ENCODE measurements around the gene MKRN2OS. TPM values are rescaled to one million over a fixed set of nuclear protein-coding genes. Genes with fewer than 3 reads are reported as not detected.

The MKRN2OS gene
- total RNA-seq, 1 experiment from 2014 or later = not detected

DNA sequence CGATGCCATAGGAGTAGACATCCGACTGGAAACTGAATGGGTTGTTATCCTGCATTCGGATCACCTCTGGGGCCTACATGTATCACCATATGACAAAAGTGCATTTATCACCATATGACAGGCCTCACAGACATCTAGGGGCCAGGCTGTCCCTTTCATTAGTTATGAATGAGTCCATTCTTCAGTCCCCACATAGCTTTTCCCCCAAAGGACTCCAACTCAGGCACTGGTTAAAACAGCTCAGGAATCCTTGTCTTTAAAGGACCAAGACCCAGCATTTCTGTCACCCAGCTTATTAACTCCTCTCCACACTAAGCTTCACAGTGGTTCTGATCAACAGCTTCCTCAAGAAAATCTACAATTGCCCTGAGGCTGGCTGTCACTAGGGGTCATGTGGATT, 39.9 kb upstream of the MKRN2OS start:
- RAD21 ChIA-PET (ENCODE audit: low non-redundant PET in 1 of 2, low total read pairs in 2 of 2, uncharacterized antibody in 2 of 2, unreplicated experiment in 2 of 2) = no interaction called here
- H3K9me3 ChIP-seq (ENCODE audit: control insufficient read depth in 1 of 2, insufficient read depth in 1 of 2, low read depth in 1 of 2, low read length in 2 of 2) = no peaks in the 10 kb centered on the region
- H3K79me2 ChIP-seq (ENCODE audit: insufficient read depth, low read length) = peaks cover 3% of the 10 kb centered on the region; the same call in 1 of the 2 replicates
- no peaks in the 10 kb centered on the region for H3K4me1 ChIP-seq (ENCODE audit: control insufficient read depth in 1 of 2, insufficient read depth in 2 of 2, low read length in 2 of 2)
- no peak overlapping the region for H3K4me3 ChIP-seq (replicated peaks in 1 of 2; ENCODE audit: low read depth in 1 of 2, low read length in 2 of 2)
- no peaks in the 10 kb centered on the region; the same call in 1 of the 2 replicates for H4K20me1 ChIP-seq (ENCODE audit: insufficient read depth)
- no peak overlapping the region for H3K27ac ChIP-seq (ENCODE audit: low read depth, low read length)
- POLR2A ChIA-PET = no interaction called here
- TF ChIP-seq SRF (IDR thresholded peaks at IDR 0.05; ENCODE audit: low read depth) = no peak
- TF ChIP-seq EZH2 (IDR thresholded peaks at IDR 0.05) = no peak
- no peak for TF ChIP-seq ZNF274 (IDR thresholded peaks at IDR 0.05; ENCODE audit: low read depth, low read length)
- no peak for TF ChIP-seq CBX3 (IDR thresholded peaks at IDR 0.05; ENCODE audit: low read depth)
- no peak for TF ChIP-seq ZFX (IDR thresholded peaks at IDR 0.05)
- no peaks in the 10 kb centered on the region for H3K27me3 ChIP-seq (ENCODE audit: insufficient read depth, low read length)
- no peak overlapping the region for H2AFZ ChIP-seq (ENCODE audit: low read depth, low read length, poor library complexity, severe bottlenecking)
- no peaks in the 10 kb centered on the region for H3K9me2 ChIP-seq (ENCODE audit: insufficient read depth)
- DNase-seq (ENCODE audit: low read depth, low spot score) = no peak
- CTCF ChIA-PET = no interaction called here
- no peak for ATAC-seq
- no peak overlapping the region for H3K4me2 ChIP-seq (ENCODE audit: low read length)
- H3K36me3 ChIP-seq (ENCODE audit: control insufficient read depth in 1 of 2, insufficient read depth in 2 of 2, low read length in 2 of 2) = peaks cover 47 to 63% of the 10 kb centered on the region in 2 experiments
- intact Hi-C loops (cut with micrococcal nuclease) = no loop called here
- no TSS peak for BruUV-seq (replicated peaks)
- no peak overlapping the region for H3K9ac ChIP-seq (ENCODE audit: low read length)

DNA sequence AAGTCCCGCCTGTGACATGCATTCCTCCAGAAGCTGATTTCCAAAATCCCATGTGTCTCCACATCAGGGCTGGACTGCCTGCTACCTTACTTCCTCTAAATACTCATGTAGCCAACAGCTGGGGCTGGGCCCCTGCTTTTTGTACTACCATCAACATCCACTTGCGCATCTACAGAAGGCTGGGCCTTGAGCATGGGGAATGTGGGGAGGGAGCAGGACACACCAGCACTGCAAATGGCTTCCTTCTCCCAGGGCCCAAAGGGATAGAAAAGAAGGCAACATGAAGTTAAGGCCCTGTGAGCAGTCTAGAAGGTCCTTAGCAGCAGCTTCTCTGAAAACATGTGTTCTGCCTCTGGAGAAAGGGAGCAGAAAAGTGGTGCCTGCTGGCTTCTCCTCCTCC, 38.8 kb upstream of the MKRN2OS start:
- H3K4me3 ChIP-seq (replicated peaks in 1 of 2; ENCODE audit: low read depth in 1 of 2, low read length in 2 of 2) = no peak overlapping the region
- intact Hi-C loops (cut with micrococcal nuclease) = no loop called here
- POLR2A ChIA-PET = no interaction called here
- H3K4me2 ChIP-seq (ENCODE audit: low read length) = no peak overlapping the region
- H3K4me1 ChIP-seq (ENCODE audit: control insufficient read depth in 1 of 2, insufficient read depth in 2 of 2, low read length in 2 of 2) = no peaks in the 10 kb centered on the region
- no peak for ATAC-seq
- no peaks in the 10 kb centered on the region for H3K9me2 ChIP-seq (ENCODE audit: insufficient read depth)
- H3K9me3 ChIP-seq (ENCODE audit: control insufficient read depth in 1 of 2, insufficient read depth in 1 of 2, low read depth in 1 of 2, low read length in 2 of 2) = no peaks in the 10 kb centered on the region
- H3K36me3 ChIP-seq (ENCODE audit: control insufficient read depth in 1 of 2, insufficient read depth in 2 of 2, low read length in 2 of 2) = peaks cover 49 to 73% of the 10 kb centered on the region in 2 experiments
- H2AFZ ChIP-seq (ENCODE audit: low read depth, low read length, poor library complexity, severe bottlenecking) = no peak overlapping the region
- peaks cover 3% of the 10 kb centered on the region; the same call in 1 of the 2 replicates for H3K79me2 ChIP-seq (ENCODE audit: insufficient read depth, low read length)
- CTCF ChIA-PET = no interaction called here
- no peak for TF ChIP-seq SIN3A (IDR thresholded peaks at IDR 0.05; ENCODE audit: low read depth)
- no peak for TF ChIP-seq MAX (IDR thresholded peaks at IDR 0.05)
- no peak for TF ChIP-seq FOSL1 (IDR thresholded peaks at IDR 0.05; ENCODE audit: low read depth)
- no peak for TF ChIP-seq CEBPB (IDR thresholded peaks at IDR 0.05; ENCODE audit: low read depth)
- TF ChIP-seq ELF1 (IDR thresholded peaks at IDR 0.05; ENCODE audit: borderline replicate concordance, low read depth) = no peak
- TF ChIP-seq ZFX (IDR thresholded peaks at IDR 0.05) = no peak
- TF ChIP-seq, protein P1, sequence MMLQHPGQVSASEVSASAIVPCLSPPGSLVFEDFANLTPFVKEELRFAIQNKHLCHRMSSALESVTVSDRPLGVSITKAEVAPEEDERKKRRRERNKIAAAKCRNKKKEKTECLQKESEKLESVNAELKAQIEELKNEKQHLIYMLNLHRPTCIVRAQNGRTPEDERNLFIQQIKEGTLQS (IDR thresholded peaks at IDR 0.05) = no peak
- TF ChIP-seq YY1 (IDR thresholded peaks at IDR 0.05; ENCODE audit: extremely low read depth, insufficient replicate concordance, low read depth, low read length) = no peak
- TF ChIP-seq TCF7L2 (IDR thresholded peaks at IDR 0.05; ENCODE audit: borderline replicate concordance, extremely low read depth, insufficient read depth, insufficient read length) = no peak
- TF ChIP-seq EGR1 (IDR thresholded peaks at IDR 0.05; ENCODE audit: low read depth) = no peak
- TF ChIP-seq POLR2A (IDR thresholded peaks at IDR 0.05; ENCODE audit: borderline replicate concordance, extremely low read depth, insufficient read depth, insufficient read length) = no peak
- TF ChIP-seq EZH2 (IDR thresholded peaks at IDR 0.05) = no peak
- TF ChIP-seq POLR2AphosphoS5 (IDR thresholded peaks at IDR 0.05; ENCODE audit: low read depth, low read length) = no peak
- BruUV-seq (replicated peaks) = TSS peak; percentile 14
- H3K27me3 ChIP-seq (ENCODE audit: insufficient read depth, low read length) = no peaks in the 10 kb centered on the region
- H3K9ac ChIP-seq (ENCODE audit: low read length) = no peak overlapping the region
- H3K27ac ChIP-seq (ENCODE audit: low read depth, low read length) = no peak overlapping the region
- RAD21 ChIA-PET (ENCODE audit: low non-redundant PET in 1 of 2, low total read pairs in 2 of 2, uncharacterized antibody in 2 of 2, unreplicated experiment in 2 of 2) = no interaction called here
- DNase-seq (ENCODE audit: low read depth, low spot score) = no peak
- H4K20me1 ChIP-seq (ENCODE audit: insufficient read depth) = no peaks in the 10 kb centered on the region; the same call in 1 of the 2 replicates
